ENCODE results near the gene C19orf33.

C19orf33 gene

GRCh38 chr19:38280030-38280921 is 23.8 kb upstream of the C19orf33 start:
- DNase-seq, result no peak

DNA sequence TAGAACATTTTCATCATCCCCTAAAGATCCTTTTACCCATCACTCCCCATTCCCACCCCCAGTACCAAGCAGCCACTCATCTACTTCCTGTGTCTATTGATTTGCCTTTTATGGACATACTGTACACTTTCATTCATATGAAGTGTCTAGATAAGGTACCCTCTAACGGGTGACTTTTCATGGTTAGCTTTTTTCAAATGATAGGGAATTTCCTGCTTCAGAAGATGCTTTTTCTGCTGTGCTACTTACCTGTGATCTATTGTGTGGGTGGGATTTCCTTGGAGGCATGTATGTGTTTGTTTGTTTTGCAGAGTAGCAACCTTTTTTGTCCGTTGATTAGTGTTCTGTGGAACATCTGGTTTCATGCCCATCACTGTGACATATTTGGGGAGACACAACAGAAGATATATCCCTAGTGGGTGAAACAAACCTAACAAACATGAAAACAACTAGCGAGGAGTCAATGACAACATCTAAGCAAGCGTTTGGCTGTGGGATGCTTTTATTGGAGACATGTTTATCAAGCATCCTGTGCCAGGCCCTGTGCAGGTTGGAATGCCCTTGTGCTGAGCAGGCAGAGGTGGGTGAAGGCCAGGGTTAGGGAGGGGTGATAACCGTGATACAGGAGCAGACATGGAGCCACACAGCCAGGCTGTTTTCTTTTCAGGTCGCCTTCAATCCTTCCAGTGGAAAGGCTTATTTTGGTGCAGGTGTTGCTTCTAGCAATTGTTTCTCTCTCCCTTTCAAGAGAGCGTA is 22.1 kb upstream of the C19orf33 start:
- no peak for DNase-seq

DNA sequence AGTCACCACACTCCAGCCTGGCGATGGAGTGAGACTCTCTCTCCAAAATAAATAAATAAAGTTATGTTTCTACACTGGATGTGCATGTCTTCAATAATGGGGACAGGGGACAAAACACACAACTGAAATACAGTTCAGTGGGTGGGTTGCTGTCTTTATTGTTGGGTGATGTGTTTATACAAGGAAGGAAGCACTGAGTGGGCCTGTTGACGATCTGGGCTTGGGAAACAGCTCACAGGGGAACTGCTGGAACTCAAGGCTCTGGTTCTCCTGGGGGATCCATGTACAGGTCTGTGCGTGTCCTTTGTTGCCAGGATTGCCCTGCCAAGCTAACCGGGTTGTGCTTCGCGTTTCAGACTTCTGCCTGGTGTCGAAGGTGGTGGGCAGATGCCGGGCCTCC is 20.8 kb upstream of the C19orf33 start:
- no peak for DNase-seq

GRCh38 chr19:38284422-38284821 is 19.6 kb upstream of the C19orf33 start:
- no peak for DNase-seq

GRCh38 chr19:38285567-38285966 is 18.5 kb upstream of the C19orf33 start:
- no peak for DNase-seq

GRCh38 chr19:38287604-38288003 is 16.4 kb upstream of the C19orf33 start:
- DNase-seq, result no peak

GRCh38 chr19:38288123-38288855 is 15.8 kb upstream of the C19orf33 start:
- no peak for DNase-seq

DNA sequence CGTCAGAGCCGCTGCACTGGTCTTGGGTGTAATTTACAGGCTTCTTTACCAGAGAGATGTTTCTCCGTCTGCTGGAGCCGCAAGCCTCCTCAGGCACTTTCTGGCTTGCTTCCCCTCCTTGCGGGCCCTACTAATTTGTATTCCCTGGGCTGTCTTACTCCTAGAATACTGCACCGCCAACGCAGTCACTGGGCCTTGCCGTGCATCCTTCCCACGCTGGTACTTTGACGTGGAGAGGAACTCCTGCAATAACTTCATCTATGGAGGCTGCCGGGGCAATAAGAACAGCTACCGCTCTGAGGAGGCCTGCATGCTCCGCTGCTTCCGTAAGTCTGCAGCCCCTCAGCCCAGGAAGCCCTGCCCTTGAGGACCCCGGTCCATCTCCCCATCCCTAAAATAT is 14.1 kb upstream of the C19orf33 start:
- DNase-seq, result no peak

DNA sequence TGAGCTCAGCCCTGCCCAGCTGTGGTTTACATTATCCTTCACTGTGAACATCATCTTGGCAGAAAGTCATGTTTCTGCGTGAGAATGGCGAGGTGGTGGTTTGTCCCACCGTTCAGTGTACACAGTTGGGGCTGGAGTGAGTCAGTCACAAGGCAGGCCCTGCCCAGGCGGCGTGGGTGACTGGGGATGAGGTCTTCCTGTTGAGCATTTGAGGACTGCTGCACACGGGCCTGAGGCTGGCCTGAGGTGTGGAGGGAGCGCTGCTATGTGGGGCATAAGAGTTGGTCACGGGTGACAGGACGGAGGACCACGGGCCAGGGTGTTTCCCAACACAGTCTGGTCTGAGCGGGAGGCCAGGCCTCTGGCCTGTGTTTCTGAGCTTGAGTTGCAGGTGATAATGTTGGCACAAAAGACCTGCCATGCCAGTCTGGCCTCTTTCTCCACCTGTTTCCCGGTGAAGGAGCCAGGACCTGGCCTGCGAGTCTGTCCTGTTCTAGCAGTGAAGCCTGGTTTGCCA is 13.4 kb upstream of the C19orf33 start:
- no peak for DNase-seq

- DNase-seq, result no peak
Observed at GRCh38 chr19:38291855-38292254, 12.2 kb upstream of the C19orf33 start.

- no peak for DNase-seq
Observed at GRCh38 chr19:38293281-38293680, 10.8 kb upstream of the C19orf33 start.

GRCh38 chr19:38294090-38294489 is 10.0 kb upstream of the C19orf33 start:
- no peak for DNase-seq

- no peak for DNase-seq
Observed at GRCh38 chr19:38298821-38299680, 5.0 kb upstream of the C19orf33 start.

DNA sequence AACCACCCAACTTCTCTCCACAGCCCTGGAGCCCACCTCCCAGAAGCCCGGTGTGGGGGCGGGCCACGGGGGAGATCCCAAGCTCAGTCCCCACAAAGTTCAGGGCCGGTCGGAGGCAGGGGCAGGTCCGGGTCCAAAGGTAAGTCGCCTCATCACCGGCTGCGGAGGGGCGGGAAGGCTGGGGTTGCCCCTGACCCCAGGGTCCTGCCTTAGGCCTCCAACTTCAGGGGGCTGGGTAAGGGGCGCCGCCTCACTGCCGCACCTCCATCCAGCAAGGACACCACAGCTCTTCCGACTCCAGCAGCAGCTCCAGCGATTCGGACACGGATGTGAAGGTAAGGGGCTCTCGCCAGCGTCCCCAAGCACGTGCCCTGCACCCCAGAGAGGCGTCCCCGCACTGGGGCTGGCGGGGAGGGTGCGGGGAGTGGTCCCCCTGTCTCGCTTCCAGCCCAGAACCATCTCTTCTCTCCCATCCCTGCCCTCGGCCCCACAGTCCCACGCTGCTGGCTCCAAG is 358 bp downstream of the C19orf33 start:
- DNase-seq, result no peak

GRCh38 chr19:38304866-38305429 is 897 bp downstream of the C19orf33 start:
- no peak for DNase-seq

GRCh38 chr19:38306236-38306635 is 2.2 kb downstream of the C19orf33 start:
- DNase-seq, result no peak

DNA sequence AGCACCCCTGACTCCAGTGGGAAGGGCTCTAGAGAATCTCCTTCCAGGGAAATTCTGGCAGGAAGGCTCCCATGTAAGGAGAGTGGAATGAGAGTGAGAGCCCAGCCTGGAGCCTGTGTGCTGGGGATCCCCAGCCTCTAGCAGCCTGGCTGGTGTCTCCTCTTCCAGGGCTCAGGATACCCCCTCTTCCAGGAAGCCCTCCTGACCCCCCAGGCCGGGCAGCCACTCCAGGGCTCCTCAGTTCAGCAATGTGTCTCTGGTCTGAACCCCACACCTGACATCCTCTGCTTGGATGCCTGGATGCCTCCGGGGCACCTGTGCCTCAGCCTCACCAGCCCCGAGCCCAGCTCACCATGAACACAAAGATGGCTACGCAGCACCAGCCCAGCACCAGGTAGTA is 3.0 kb downstream of the C19orf33 start:
- no peak for DNase-seq

GRCh38 chr19:38307597-38307996 is 3.5 kb downstream of the C19orf33 start:
- DNase-seq, result no peak

DNA sequence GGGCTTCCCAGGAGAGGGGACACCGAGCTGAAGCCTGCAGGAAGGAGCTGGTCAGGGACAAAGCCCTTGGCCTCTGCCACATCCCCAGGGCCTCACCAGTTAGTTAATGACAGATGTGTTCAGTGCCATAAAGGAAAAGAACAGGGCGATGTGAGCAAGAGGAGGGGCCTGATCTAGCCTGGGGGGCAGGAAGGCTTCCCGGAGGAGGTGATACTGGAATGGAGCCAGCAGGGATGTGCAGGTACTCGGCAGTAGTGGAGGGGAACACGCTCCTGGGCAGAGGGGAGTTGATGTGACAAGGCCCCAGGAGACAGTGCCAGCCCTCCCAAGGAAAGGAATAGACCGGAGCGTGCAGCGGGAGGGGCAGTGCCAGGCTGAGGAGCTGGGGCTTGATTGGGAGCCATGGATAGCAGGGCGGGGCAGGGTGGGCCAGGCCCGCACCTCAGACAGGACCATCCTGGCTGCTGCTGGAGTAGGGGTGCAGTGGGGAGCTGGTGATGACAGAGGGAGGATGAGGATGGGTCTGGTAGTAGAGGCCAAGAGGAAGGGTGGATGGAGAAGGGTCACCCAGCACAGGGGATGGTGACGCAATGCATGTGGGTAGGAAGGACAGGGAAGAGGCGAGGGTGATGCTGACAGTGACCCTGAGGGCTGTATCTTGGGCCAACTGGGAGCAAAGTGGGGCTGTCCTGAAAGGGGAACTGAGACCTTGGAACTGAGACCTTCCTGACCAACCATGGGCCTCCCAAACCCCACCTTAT is 4.1 kb downstream of the C19orf33 start:
- no peak for DNase-seq

DNA sequence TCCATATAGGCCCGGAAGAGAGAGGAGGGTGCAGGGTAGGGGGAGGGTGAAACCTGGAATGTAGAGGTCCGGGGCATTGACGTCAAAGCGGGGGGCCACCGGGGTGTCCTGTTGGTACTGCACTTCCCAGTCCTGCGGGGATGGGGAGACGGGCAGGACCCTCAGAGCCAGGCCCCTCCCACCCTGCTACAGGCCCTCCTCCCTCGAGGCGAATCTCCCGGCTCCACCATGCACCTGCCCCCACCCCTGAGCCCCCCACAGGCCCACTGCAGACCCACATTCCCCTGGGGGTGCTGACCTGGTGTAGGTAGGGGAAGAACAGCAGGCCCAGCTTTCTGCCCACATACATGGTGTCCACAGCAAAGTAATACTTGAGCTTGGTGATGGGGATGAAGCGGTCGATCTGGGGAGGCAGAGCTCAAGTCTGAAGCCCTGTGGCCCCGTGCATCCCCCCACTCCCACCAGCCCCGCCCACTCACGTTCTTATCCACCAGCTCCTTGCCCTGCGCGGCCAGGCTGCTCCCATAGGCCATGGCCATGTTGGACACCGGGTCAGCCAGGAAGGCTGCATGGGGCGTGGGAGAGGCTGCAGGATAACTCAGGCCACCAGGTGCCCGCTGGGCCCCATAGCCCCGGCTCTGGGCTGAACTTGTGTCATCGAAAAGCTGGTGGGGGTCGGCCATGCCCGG is 5.0 kb downstream of the C19orf33 start:
- no peak for DNase-seq

All from activated effector memory CD4-positive, alpha-beta T cell treated with Interleukin-2 at 50 U/mL for 16 hours (primary cell).